ENCODE data around the gene RPRD1B. TPM values are rescaled to one million over a fixed set of nuclear protein-coding genes. Genes with fewer than 3 reads are reported as not detected.

The RPRD1B gene
- total and polyA plus RNA-seq, 2 experiments from 2014 or later: 7.3 to 24.3 TPM

GRCh38 chr20:38119446-38119845 lies 85.9 kb downstream of the RPRD1B start (continued):
- no peak for TF ChIP-seq ZNF462 (CRISPR knock-in tag; IDR thresholded peaks at IDR 0.05)
- TF ChIP-seq ZNF114 (CRISPR knock-in tag; IDR thresholded peaks at IDR 0.05): no peak
- no peak for TF ChIP-seq ETS1 (IDR thresholded peaks at IDR 0.05)
- TF ChIP-seq ZNF331 (CRISPR knock-in tag; IDR thresholded peaks at IDR 0.05; ENCODE audit: low read depth): no peak
- TF ChIP-seq POLR2AphosphoS5 (IDR thresholded peaks at IDR 0.05; ENCODE audit: low read depth): no peak
- no peak for TF ChIP-seq EZH2 (IDR thresholded peaks at IDR 0.05; ENCODE audit: low read depth, unreplicated experiment)

- H3K27me3 ChIP-seq (ENCODE audit: insufficient read depth): no peaks in the 10 kb centered on the region
- H3K4me1 ChIP-seq (ENCODE audit: insufficient read depth): no peaks in the 10 kb centered on the region
- Mint-ChIP-seq H3K27ac (no peak overlapping the region), H3K27me3 (ENCODE audit: insufficient read depth, low read depth, poor library complexity) (peaks cover 5% of the 10 kb centered on the region), H3K9me3 (no peaks in the 10 kb centered on the region), H3K36me3 (ENCODE audit: low read depth) (no peaks in the 10 kb centered on the region), H3K4me3 (no peak overlapping the region), H3K4me1 (peaks cover 6% of the 10 kb centered on the region; the same call in 2 of the 3 replicates)
- no peak for ATAC-seq
- no peaks in the 10 kb centered on the region for H4K20me1 ChIP-seq (replicated peaks; ENCODE audit: insufficient read depth)
- no peaks in the 10 kb centered on the region for H3K79me2 ChIP-seq (replicated peaks; ENCODE audit: insufficient read depth)
- H3K36me3 ChIP-seq (ENCODE audit: insufficient read depth): no peaks in the 10 kb centered on the region
- no peak overlapping the region for H2AFZ ChIP-seq
- H3K4me2 ChIP-seq: no peak overlapping the region
- 0 out of 2 replicates have a peak, but pooled peaks cover 2% of the 10 kb centered on the region for H3F3A ChIP-seq (replicated peaks; ENCODE audit: low read depth)
- DNase-seq (ENCODE audit: low spot score): no peak
- no peaks in the 10 kb centered on the region for H3K9me2 ChIP-seq (ENCODE audit: insufficient read depth)
- no peak overlapping the region for H3K4me3 ChIP-seq
- H3K27ac ChIP-seq (ENCODE audit: low read depth): no peak overlapping the region
- TF ChIP-seq EZH2phosphoT487 (IDR thresholded peaks at IDR 0.05; ENCODE audit: unreplicated experiment) (no peak), CREB1 (CRISPR knock-in tag; IDR thresholded peaks at IDR 0.05; ENCODE audit: low read depth) (no peak), ETS1 (IDR thresholded peaks at IDR 0.05) (no peak), REST (IDR thresholded peaks at IDR 0.05; ENCODE audit: unreplicated experiment) (no peak), EZH2 (IDR thresholded peaks at IDR 0.05; ENCODE audit: low read depth, unreplicated experiment) (no peak), STAT1 (IDR thresholded peaks at IDR 0.05; ENCODE audit: unreplicated experiment) (no peak)
These were observed 87.1 kb downstream of the RPRD1B start for GRCh38 chr20:38120625-38120988.
